HCT116 (cell line): Measurements from ENCODE around the gene LHPP.

ENCODE experiments used
- CTCF ChIP-seq, 3 experiments: fragments of 200-600 bp in 1 of 3; sonication (generic) in 1 of 3; IDR thresholded peaks in 2 of 3; conservative IDR thresholded peaks in 1 of 3; 2 replicates each; pipeline ENCODE4 v1.5.1; 2012 to 2017; ENCODE audit warnings: low read depth in 2 of 3, low read length in 2 of 3, antibody characterized with exemption in 1 of 3, borderline replicate concordance in 1 of 3, control low read depth in 1 of 3, mild to moderate bottlenecking in 1 of 3, mixed read lengths in 1 of 3, mixed run types in 1 of 3, moderate library complexity in 1 of 3; ENCODE audit not compliant: insufficient read depth in 1 of 3
- EZH2 ChIP-seq: fragments of 200-600 bp; sonication (generic); IDR thresholded peaks from 2 replicates; pipeline ENCODE4 v1.6.1; 2017; ENCODE audit warnings: antibody characterized with exemption, mixed run types
- JUND ChIP-seq: IDR thresholded peaks from 2 replicates; pipeline ENCODE4 v1.6.1; 2012
- MAX ChIP-seq: IDR thresholded peaks from 2 replicates; pipeline ENCODE4 v1.6.1; 2012
- POLR2A ChIP-seq: IDR thresholded peaks from 2 replicates; pipeline ENCODE4 v1.7.0; 2011; ENCODE audit warnings: borderline replicate concordance; ENCODE audit not compliant: insufficient read depth, insufficient read length; ENCODE audit errors: extremely low read depth
- POLR2AphosphoS5 ChIP-seq: IDR thresholded peaks from 2 replicates; pipeline ENCODE4 v1.6.1; 2011; ENCODE audit warnings: mild to moderate bottlenecking, low read depth, low read length, moderate library complexity
- RAD21 ChIP-seq: IDR thresholded peaks from 2 replicates; pipeline ENCODE4 v1.6.1; 2012; ENCODE audit warnings: low read depth, mild to moderate bottlenecking
- REST ChIP-seq: IDR thresholded peaks from 2 replicates; pipeline ENCODE4 v1.6.1; 2012; ENCODE audit warnings: low read depth
- SIN3A ChIP-seq: IDR thresholded peaks from 2 replicates; pipeline ENCODE4 v1.6.1; 2012; ENCODE audit warnings: low read depth
- SP1 ChIP-seq: IDR thresholded peaks from 2 replicates; pipeline ENCODE4 v1.6.1; 2012; ENCODE audit warnings: low read depth
- YY1 ChIP-seq: IDR thresholded peaks from 2 replicates; pipeline ENCODE4 v1.6.1; 2011; ENCODE audit warnings: low read length, low read depth, moderate library complexity, mild to moderate bottlenecking; ENCODE audit not compliant: insufficient replicate concordance; ENCODE audit errors: extremely low read depth
- ZBTB33 ChIP-seq: IDR thresholded peaks from 2 replicates; pipeline ENCODE4 v1.6.1; 2011; ENCODE audit warnings: mild to moderate bottlenecking, low read length, moderate library complexity; ENCODE audit not compliant: insufficient replicate concordance; ENCODE audit errors: extremely low read depth
- ZNF274 ChIP-seq: fragments of 200-500 bp; sonication (Bioruptor generic); IDR thresholded peaks from 2 replicates; pipeline ENCODE4 v1.6.1; 2014; ENCODE audit warnings: mild to moderate bottlenecking, low read depth, low read length, inconsistent platforms

- TF ChIP-seq YY1 (no peak), ZBTB33 (no peak), CTCF (IDR thresholded peaks at IDR 0.05 in 2 of 3, conservative IDR thresholded peaks at IDR 0.05 in 1 of 3; ENCODE audit: borderline replicate concordance in 1 of 3, insufficient read depth in 1 of 3, low read depth in 2 of 3, low read length in 2 of 3) (no peak), REST (no peak), EZH2 (no peak), POLR2A (no peak), JUND (no peak), RAD21 (no peak), SP1 (no peak), POLR2AphosphoS5 (no peak), MAX (no peak), ZNF274 (no peak), SIN3A (no peak)
Measured at GRCh38 chr10:124515244-124515970, 53.8 kb downstream of the LHPP start.
